ENCODE measurements around the gene SDR42E1.

Gene SDR42E1, protein sequence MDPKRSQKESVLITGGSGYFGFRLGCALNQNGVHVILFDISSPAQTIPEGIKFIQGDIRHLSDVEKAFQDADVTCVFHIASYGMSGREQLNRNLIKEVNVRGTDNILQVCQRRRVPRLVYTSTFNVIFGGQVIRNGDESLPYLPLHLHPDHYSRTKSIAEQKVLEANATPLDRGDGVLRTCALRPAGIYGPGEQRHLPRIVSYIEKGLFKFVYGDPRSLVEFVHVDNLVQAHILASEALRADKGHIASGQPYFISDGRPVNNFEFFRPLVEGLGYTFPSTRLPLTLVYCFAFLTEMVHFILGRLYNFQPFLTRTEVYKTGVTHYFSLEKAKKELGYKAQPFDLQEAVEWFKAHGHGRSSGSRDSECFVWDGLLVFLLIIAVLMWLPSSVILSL

DNA sequence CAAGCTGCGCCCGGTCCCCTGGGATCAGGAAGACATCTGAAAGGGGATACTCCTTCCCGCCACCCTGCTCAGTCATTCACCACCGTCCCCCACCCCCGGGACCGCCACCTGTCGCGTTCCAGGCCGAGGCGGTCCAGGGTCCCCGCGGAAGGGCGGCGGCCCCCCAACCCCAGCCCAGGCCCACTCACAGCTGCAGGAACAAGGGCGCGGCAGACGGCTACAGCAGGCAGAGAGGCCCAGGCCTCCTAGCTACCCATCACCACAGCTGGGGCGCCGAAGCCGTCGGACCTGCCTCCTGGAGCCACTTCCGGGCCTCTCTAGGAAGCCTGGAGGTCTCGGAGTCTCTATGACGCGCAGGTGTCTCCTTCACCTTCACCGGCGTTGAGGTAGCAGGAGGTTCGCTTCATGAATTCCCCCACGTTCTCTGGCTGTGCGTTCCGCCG, at the start of gene SDR42E1:
Gene SDR42E1, minus strand, starts transcription at position 272 of the 443 bp plus-strand sequence. CDS start 10,612 bp downstream, outside the sequence.
- FAIRE-seq (peak; percentile 73), DNase-seq (ENCODE audit: extremely low spot score, insufficient read length, low read depth) (peak; percentile 55)

DNA sequence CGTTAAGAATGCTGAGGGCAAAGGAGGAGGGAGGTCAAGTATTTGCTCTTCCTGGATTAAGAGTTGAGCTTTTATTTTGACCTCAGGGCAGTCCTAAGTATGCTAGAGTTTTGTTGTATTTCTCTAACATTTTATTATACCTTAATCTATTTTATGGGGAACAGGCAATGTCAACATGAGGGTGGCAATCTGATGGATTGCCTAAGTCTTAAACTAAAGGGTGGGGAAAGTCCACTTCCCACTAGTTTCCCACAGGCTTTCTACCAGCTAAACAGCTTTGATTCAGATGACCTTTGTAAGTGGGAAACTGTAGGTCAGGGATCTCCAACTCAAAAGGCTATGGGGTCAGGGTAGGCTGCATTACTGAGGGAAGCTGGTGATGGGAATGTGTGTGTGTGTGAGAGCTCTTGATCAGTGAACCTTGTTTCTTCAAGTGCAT, 48.7 kb upstream of the SDR42E1 start:
- FAIRE-seq (no peak), DNase-seq (ENCODE audit: extremely low spot score, insufficient read length, low read depth) (no peak)

DNA sequence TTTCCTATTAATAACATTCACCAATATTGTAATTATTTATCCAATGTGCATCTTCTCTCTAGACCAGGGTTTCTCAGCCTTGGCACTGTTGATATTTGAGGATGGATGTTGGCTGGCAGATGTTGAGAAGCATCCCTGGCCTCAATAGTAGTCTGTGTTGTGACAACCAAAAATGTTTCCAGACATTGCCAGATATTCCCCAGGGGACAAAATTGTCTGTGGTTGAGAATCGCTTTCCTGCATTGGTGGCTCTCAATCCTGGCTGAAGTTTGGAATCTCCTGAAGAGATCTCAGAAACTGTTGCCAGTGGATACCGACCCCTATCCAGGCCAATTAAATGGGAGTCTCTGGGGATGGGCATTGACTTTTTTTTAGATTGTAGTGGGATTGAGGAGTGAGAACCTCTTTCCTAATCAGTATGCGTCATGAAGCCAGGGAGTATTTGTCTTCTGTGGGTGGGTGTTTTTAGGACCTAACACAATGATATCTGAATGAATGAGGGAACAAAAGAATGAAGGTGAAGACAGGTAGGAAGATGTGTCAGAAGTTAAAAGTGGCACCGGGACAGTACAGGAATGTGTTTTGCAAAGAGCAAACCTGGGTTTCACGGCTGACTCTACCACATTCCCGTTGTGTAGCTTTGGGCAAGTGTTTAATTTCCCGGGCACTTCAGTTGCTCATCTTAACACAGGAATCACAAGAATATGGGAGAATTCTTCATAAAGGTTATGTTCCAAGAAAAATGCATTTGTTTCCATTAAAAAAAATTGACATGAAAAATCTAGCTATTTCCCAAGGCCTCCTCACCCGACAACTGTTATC, 48.1 kb upstream of the SDR42E1 start:
- no peak for FAIRE-seq
- no peak for DNase-seq (ENCODE audit: extremely low spot score, insufficient read length, low read depth)

DNA sequence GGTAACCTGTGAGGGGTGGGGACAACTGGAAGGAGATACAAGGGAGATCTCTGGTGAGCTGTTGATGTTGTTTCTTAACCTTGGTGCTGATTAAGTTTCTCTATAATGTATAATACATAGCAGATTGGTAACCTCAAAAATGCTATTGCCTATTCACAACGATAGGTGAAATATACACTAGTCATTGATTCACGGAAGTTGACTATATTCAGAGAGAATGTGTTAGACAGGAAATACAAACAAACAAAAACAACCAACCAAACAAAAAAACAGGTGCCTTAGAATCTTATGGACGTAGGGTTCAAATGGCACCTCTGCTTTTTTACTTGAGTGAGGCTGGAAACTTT, 45.3 kb upstream of the SDR42E1 start:
- FAIRE-seq: no peak
- DNase-seq (ENCODE audit: extremely low spot score, insufficient read length, low read depth): no peak

DNA sequence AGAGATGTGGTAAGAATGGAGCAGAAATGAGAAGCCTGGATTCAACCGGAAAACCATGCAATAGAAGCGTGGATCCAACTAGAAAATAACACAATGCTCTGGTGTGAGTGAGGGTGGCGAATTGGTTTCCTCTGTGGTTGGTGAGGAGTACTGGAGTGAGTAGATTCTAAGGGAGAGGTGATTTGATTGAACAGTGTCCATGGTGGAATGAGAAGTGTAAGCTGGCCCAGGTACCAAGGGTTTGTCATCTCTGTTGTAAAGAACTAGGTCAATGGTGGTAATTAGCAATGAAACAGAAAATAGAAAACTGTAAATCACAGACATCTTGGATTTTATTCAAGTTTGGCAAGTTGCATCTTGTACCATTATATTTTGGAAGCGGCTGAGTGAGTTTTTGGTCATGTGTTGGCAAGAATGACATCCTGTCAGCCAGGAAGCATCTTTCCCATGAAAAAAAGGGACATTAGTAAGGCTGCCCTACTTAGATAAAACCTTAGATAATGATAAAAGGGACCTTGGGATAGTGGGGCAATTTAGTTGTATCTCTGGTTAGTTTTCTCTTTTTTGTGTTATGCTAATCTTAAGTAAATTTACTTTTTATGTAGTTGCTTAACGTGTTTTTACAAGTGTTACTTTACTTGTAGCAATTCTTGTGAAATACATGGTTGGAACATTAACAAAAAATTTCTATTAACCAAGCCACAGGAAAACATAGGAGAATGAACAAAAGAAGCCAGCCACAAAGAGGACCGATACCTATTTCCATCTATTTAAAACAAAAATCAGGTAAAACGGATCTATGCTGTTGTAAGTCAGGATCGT, 44.7 kb upstream of the SDR42E1 start:
- DNase-seq (ENCODE audit: extremely low spot score, insufficient read length, low read depth) (no peak), FAIRE-seq (no peak)

DNA sequence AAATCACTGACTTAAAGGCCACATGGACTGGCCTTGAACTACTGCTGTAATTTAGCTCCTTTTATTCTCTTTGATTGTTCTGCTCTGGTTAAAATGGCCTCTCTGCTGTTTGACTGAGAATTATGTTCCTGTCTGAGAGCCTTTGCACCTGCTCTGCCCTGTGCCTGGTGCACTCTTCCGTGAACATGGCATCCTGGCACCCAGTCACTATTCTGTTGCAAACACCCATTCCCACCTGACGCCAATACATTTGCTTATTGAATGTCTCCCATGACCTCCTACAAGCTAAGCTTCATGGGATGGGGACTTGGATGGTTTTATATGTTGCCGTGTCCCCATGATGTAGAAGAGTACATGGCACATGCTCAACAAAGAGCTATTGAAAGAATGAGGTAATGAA, 43.8 kb upstream of the SDR42E1 start:
- FAIRE-seq (no peak), DNase-seq (ENCODE audit: extremely low spot score, insufficient read length, low read depth) (no peak)

DNA sequence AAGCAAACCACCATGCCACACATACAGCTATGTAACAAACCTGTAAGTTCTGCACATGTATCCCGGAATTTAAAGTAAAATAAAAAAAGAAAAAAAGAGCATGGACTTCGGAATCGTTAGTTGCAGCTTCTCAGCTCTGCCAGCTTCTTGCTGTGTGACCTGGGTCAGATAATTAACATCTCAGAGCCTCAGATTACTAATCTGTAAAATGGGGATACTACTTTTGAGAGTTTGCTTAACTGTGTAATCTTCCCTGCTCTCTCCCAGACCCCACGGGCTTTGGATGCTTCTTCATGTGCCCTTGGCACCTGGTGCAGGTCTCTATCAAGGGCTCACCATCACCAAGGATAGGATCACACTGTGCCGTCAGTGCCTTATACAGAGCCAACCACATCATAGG, 40.4 kb upstream of the SDR42E1 start:
- FAIRE-seq (no peak), DNase-seq (ENCODE audit: extremely low spot score, insufficient read length, low read depth) (no peak)

DNA sequence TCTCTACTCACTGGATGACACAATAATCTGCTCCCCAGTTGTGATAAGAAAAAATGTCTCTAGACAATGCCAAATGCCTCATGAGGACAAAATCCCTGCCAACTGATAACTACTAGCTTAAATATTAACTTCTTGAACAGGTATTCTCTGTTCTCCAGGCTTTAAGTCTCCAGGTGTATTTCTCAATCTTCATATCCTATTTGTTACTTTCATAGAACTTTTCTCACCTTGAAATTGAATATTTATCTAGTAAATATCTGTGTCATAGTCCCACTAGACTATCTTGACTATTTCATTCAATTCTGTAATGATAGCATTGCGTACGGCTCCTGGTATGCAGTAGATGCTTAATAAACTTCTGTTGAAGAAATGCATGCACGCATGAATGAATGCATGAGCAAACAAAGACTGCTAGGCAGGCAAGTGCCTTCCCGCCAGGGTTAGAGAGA, 39.7 kb upstream of the SDR42E1 start:
- no peak for DNase-seq (ENCODE audit: extremely low spot score, insufficient read length, low read depth)
- FAIRE-seq: no peak

DNA sequence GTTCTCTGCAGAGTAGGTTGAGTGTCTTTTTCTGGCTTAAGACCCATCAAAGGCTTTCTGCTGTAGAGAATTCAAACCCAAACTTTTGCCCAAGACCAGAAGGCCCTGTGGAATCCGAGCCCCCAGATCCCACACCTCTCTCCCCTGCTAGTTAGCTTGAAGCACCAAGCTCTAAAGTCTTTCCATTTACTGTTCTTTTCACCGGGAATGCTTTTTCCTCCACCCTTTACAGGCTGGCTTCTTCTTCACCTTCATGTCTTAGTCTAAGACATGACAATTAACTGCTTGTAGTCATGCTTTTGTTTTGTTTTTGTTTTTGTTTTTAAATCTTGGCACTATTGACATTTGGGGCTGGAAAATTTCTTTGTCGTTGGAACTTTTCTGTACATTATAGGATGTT, 39.2 kb upstream of the SDR42E1 start:
- no peak for DNase-seq (ENCODE audit: extremely low spot score, insufficient read length, low read depth)
- no peak for FAIRE-seq

DNA sequence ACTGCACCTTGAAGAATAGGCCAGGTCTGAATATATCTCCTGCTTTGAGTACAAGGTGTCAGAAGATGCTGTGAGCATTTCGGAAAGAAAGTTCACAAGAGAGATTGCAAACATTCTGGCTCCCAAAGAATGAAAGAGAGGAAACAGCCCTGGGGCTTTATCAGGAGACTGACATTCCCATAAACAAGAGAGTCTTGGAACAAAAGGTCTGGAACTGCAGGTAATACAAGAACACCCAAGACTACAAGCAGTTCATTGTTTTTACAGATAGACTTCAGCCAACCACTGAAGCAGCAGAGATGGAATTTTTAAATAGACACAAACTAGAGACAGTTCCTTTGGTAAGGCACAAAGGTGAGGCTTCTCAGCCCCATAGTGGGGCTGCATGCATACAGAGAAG, 38.2 kb upstream of the SDR42E1 start:
- DNase-seq (ENCODE audit: extremely low spot score, insufficient read length, low read depth): no peak
- FAIRE-seq: no peak

DNA sequence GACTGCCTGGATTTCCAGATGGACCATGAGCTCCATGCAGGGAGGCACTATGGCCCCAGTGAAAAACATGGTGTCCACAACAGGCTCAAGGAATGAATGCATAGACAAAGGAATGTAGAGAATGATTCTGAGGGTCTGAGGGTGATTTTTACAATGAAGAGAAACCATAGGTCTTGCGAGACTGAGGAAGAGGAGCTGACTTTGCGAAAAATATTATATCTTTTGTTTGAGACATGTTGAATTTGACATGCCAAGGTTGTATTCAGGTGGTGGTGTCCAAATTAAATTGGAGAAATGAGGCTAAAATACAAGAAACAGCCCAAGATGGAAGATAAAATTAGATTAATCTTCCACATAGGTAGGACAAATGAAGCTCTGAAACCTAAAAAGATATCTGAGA, 36.5 kb upstream of the SDR42E1 start:
- DNase-seq (ENCODE audit: extremely low spot score, insufficient read length, low read depth) (no peak), FAIRE-seq (no peak)

DNA sequence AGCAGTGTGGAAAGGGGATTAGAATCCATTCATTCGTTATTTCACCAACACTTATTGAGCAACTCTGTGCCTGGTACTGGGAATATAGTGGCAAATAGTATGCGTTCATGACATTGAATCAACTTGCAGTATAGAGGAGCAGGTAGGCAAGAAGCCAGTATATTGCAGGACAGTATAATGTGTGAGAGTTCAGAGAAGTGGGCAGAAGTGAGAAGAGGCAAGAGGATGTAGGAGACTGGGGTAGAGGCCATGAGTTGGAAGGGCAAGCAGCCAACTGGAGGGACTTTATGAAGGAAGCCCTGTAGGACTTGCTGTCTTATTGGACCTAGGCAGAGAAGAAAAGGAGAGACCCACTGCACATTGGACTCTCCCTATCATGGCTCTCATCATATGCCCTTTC, 36.1 kb upstream of the SDR42E1 start:
- FAIRE-seq (no peak), DNase-seq (ENCODE audit: extremely low spot score, insufficient read length, low read depth) (no peak)

DNA sequence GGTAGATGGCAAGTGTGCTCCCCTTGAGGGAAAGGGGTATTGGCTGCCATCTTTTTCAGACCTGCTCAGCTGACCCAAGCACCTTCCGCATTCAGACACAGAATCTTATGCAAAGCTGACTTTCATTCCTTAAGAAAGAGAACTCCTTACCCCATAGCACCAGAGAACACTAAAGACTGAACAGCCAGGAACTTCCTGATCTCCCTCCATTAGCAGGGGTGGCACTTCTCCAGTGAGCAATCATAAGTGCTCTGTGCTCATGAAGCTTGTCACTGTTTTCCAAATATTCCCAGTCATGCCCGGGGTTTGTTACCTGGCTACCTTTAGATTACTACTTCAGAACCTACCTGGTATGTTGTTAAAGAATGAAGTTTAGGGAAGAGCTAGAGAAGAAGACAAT, 35.7 kb upstream of the SDR42E1 start:
- DNase-seq (ENCODE audit: extremely low spot score, insufficient read length, low read depth) (no peak), FAIRE-seq (no peak)

DNA sequence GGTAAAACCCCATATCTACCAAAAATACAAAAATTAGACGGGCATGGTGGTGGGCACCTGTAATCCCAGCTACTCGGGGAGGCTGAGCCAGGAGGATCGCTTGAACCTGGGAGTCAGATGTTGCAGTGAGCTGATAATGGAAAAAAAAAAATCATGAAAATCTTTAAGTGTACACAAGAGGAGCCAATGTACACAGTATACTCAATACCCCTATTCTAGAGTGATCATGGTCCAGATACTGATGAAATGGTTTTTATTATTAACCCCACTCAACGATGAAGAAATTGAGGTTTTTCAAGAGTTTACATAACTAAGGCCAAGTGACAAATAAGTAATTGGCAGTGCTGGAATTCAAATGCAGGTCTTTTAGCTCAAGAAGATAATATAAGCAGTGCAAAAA, 35.3 kb upstream of the SDR42E1 start:
- DNase-seq (ENCODE audit: extremely low spot score, insufficient read length, low read depth) (no peak), FAIRE-seq (no peak)

DNA sequence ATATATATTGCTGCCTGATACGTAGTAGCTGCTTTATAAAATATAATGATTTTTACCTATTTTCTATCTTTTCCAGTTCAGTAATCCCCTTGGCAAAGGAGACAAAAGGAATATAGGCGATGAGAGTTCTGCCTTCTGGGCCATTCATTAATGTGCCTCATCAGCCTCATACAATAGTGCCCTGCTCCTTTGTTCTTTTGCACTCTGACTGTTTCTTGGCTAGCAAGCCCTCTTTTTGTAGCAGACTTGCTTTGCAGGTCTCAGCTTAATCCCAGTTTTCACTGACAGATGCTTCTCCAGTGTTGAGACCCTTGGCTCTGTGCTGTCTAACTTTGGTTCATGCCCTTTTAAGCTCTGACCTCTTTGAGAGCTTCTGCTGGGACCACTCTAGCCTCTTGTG, 34.2 kb upstream of the SDR42E1 start:
- FAIRE-seq (no peak), DNase-seq (ENCODE audit: extremely low spot score, insufficient read length, low read depth) (no peak)

DNA sequence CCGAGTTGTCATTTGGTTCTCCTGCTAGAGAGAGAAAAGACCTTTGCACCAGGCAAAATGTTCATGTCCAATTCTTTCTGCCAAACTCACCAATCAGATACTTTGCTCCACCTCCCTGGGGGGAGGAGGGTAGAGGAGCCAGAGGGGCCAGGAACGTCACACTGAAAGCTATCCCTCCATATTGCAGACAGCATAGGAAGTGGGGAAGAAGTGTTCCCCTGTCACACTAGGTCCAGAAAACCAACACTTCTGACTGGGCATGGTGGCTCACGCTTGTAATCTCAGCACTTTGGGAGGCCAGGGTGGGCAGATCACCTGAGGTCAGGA, 33.3 kb upstream of the SDR42E1 start:
- no peak for DNase-seq (ENCODE audit: extremely low spot score, insufficient read length, low read depth)
- FAIRE-seq: no peak

DNA sequence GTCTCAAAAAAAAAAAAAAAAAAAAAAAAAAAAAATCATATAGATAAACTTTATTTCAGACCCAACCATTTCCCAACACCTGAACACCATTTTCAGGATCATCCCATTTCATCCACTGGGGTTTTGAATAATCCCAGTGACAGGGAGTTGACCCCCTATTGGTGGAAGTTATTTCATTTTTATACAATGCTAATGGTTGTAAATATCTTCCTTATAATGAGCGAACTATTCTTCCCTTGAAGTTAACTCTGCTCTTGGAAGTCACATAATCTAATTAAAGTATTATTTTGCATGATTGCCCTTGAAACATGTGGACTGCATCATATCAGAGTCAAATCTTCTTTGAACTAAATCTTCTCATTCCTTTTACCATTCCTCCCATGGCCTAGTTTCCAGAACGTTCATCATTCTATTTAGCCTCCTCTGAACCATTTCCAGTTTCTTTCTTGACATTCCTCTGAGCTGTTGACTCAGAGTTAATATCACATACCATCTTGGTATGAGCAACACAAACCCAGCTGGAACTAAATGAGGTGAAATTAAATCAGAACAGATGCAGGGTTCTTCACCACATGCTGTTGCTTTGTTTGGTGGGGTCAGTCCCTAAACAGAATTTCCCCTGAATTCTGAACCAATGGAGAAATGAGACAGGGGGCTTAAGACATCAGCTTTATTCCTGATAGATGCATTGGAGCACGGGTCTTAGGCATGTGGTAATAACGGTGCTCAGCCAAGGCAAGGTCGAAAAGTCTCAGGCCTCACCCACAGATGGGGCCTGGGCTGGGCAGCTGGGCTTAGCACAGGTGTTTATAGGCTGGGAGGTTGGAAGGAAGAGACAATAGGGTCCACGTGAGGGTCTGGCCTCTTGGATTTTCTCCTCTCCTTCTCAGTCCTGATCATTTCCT, 32.7 kb upstream of the SDR42E1 start:
- no peak for DNase-seq (ENCODE audit: extremely low spot score, insufficient read length, low read depth)
- FAIRE-seq: no peak

DNA sequence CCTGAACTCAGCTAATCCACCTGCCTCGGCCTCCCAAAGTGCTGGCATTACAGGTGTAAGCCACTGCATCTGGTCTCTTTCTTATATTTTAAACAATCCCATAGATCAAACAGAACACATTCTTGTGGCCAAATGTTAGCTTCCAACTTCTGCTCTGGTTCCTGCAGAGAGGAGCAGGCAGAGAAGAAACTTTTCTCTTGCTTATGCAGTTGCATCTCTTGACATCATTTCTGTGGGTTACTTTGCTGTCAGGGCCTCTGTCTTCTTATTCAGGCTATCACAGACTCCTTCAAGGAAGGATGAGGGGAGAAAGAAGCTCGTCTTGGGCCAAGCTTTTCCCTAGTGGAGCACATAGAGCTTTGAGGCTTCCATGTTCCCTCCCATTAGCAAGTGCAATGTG, 31.6 kb upstream of the SDR42E1 start:
- no peak for FAIRE-seq
- no peak for DNase-seq (ENCODE audit: extremely low spot score, insufficient read length, low read depth)

DNA sequence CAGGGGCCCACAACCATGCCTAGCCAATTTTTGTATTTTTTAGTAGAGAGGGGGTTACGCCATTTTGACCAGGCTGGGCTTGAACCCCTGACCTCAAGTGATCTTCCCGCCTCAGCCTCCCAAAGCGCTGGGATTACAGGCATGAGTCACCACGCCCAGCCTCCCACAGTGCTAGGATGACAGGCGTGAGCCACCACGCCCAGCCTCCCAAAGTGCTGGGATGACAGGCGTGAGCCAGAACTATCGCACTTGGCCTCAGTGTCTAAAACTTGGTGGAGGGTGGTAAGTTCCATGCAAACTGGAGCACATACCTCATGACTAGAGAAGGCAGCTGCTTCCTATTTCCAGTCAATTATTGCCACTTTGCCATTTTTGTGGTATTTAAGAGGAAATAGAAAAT, 30.9 kb upstream of the SDR42E1 start:
- DNase-seq (ENCODE audit: extremely low spot score, insufficient read length, low read depth) (no peak), FAIRE-seq (no peak)

DNA sequence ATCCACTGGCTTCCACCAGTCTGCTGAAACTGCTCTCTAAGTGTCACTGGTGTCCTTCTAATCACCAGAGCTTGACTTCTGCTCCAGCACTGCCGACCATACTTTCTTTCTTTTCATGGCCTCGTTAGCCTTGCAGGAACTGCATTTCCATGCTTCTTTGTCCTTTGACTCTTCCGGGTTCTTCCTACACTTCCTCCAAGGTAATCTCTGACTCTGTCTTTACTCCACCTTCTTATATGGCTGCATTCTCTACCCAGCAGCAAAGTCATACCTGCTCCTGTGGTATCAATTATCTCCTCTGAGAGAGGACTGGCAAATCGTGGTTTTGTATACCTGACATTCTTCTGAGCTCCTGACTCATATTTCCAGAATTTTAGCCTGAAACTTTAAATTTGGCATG, 30.3 kb upstream of the SDR42E1 start:
- FAIRE-seq (no peak), DNase-seq (ENCODE audit: extremely low spot score, insufficient read length, low read depth) (no peak)

Data from GM18507 (cell line).